Endothelial cell of umbilical vein (primary cell): ENCODE data around the gene NOLC1. TPM values are rescaled to one million over a fixed set of nuclear protein-coding genes. Genes with fewer than 3 reads are reported as not detected.

Source experiments
- BruUV-seq: library from RNA; stranded (reverse); fragments of 400-500 nt; replicated peaks from 2 replicates; lab custom pipeline; 2021; lab: Mats Ljungman, UMichigan
- CTCF ChIA-PET: fragments of 300-600, 350-600 bp; sonication (Branson Sonifier 250); formaldehyde crosslinking; loops from one replicate; lab custom pipeline; 2021; ENCODE audit warnings: antibody characterized with exemption, inconsistent platforms; lab: Charles Lee
- POLR2A ChIA-PET: fragments of 300-600, 350-600 bp; sonication (Branson Sonifier 250); formaldehyde crosslinking; loops from one replicate; lab custom pipeline; 2021; ENCODE audit warnings: antibody characterized with exemption, inconsistent platforms; lab: Charles Lee
- DNase-seq: peaks from one replicate; pipeline ENCODE4 v3.0.0-alpha.2; 2011; ENCODE audit warnings: low read depth, low spot score
- FAIRE-seq: peaks from 2 replicates; lab custom pipeline; 2011; peaks lifted over from hg19 to GRCh38; lab: Jason Lieb, UNC
- H2AFZ ChIP-seq: 2 replicates; pipeline ENCODE4 v1.6.0; 2012; ENCODE audit warnings: low read depth, low read length, control low read depth, inconsistent platforms
- H3K27ac ChIP-seq: 2 replicates; pipeline ENCODE4 v1.5.1; 2011; ENCODE audit warnings: low read depth, mild to moderate bottlenecking, control low read depth, low read length, moderate library complexity; ENCODE audit not compliant: insufficient read depth
- H3K27me3 ChIP-seq, 2 experiments: 2 replicates each; pipeline versions ENCODE4 v1.6.0 to v1.6.1; 2011; ENCODE audit warnings: low read length in 2 of 2, mixed read lengths in 1 of 2; ENCODE audit not compliant: control insufficient read depth in 2 of 2, insufficient read depth in 2 of 2
- H3K36me3 ChIP-seq, 2 experiments: 2 replicates in 1 of 2; 3 replicates in 1 of 2; pipeline ENCODE4 v1.5.1; 2011; ENCODE audit warnings: low read length in 2 of 2, mild to moderate bottlenecking in 1 of 2, moderate library complexity in 1 of 2; ENCODE audit not compliant: control insufficient read depth in 2 of 2, insufficient read depth in 2 of 2; ENCODE audit errors: extremely low read depth in 1 of 2
- H3K4me1 ChIP-seq: 3 replicates; pipeline ENCODE4 v1.5.1; 2011; ENCODE audit warnings: mild to moderate bottlenecking, low read length; ENCODE audit not compliant: control insufficient read depth, insufficient read depth; ENCODE audit errors: extremely low read depth
- H3K4me2 ChIP-seq: 2 replicates; pipeline ENCODE4 v1.6.1; 2011; ENCODE audit warnings: low read length, control low read depth, mixed read lengths; ENCODE audit not compliant: insufficient read depth
- H3K4me3 ChIP-seq, 3 experiments: fragments of 200-600 bp in 1 of 3; sonication (generic), shearing (Covaris generic) in 1 of 3; replicated peaks in 1 of 3; 2 replicates each; pipeline ENCODE4 v1.5.1; 2011 to 2016; ENCODE audit warnings: control low read depth in 3 of 3, low read length in 3 of 3, mild to moderate bottlenecking in 2 of 3, inconsistent platforms in 1 of 3, low read depth in 1 of 3, moderate library complexity in 1 of 3; ENCODE audit not compliant: insufficient read depth in 1 of 3
- H3K79me2 ChIP-seq: 2 replicates; pipeline ENCODE4 v1.6.0; 2012; ENCODE audit warnings: low read length, inconsistent platforms; ENCODE audit not compliant: control insufficient read depth, insufficient read depth
- H3K9ac ChIP-seq: replicated peaks from 2 replicates; pipeline ENCODE3; 2011; ENCODE audit warnings: low read length, control low read depth; ENCODE audit not compliant: insufficient read depth; ENCODE audit errors: extremely low read depth
- H3K9me1 ChIP-seq: replicated peaks from 3 replicates; pipeline ENCODE4 v1.6.0; 2011; ENCODE audit warnings: mild to moderate bottlenecking, low read length; ENCODE audit not compliant: control insufficient read depth, insufficient read depth; ENCODE audit errors: extremely low read depth
- H3K9me3 ChIP-seq: replicated peaks from 2 replicates; pipeline ENCODE4 v1.5.1; 2012; ENCODE audit warnings: low read length, inconsistent platforms; ENCODE audit not compliant: control insufficient read depth, insufficient read depth
- H4K20me1 ChIP-seq: replicated peaks from 2 replicates; pipeline ENCODE3; 2011; ENCODE audit warnings: mild to moderate bottlenecking, low read length; ENCODE audit not compliant: control insufficient read depth, insufficient read depth; ENCODE audit errors: extremely low read depth
- EZH2 ChIP-seq: IDR thresholded peaks from 2 replicates; pipeline ENCODE4 v1.6.1; 2012; ENCODE audit warnings: borderline replicate concordance, low read depth, mild to moderate bottlenecking, moderate library complexity, low read length, inconsistent platforms; ENCODE audit not compliant: severe bottlenecking
- FOS ChIP-seq: IDR thresholded peaks from 2 replicates; pipeline ENCODE4 v1.6.1; 2011; ENCODE audit warnings: mild to moderate bottlenecking, low read length, moderate library complexity, borderline replicate concordance; ENCODE audit not compliant: insufficient read depth
- GATA2 ChIP-seq: IDR thresholded peaks from 2 replicates; pipeline ENCODE4 v1.7.0; 2011; ENCODE audit warnings: low read depth, mild to moderate bottlenecking, moderate library complexity, mixed read lengths, low read length; ENCODE audit not compliant: insufficient read length, insufficient read depth
- JUN ChIP-seq: IDR thresholded peaks from 2 replicates; pipeline ENCODE4 v1.6.1; 2011; ENCODE audit warnings: borderline replicate concordance, low read depth; ENCODE audit not compliant: insufficient read length, insufficient read depth
- POLR2AphosphoS5 ChIP-seq: IDR thresholded peaks from 2 replicates; pipeline ENCODE4 v1.6.1; 2012; ENCODE audit warnings: low read depth, mild to moderate bottlenecking, control low read depth, low read length, moderate library complexity; ENCODE audit not compliant: insufficient read depth
- dilution Hi-C: fragments of 300-500 bp; cut with MboI; formaldehyde crosslinking; loops from one replicate; pipeline ENCODE4 v1.15.0; 2019; ENCODE audit warnings: low sequenced_read_pairs; ENCODE audit not compliant: extremely low pct_ligation_motif_present
- intact Hi-C: fragments of 100-400 bp; cut with micrococcal nuclease; formaldehyde crosslinking; loops from one replicate; pipeline ENCODE4 v1.10.0; 2022
- polyA plus RNA-seq, 4 experiments: library from polyadenylated mRNA; depleted of rRNA in 3 of 4; stranded (reverse) in 3 of 4; unstranded in 1 of 4; fragments of >200 nt; gene quantifications; 2 replicates each; pipeline versions ENCODE4 v1.2.1 to v1.2.3, GENCODE V29; 2011 to 2012; ENCODE audit warnings: missing spikeins in 1 of 4
- total RNA-seq: library from RNA; stranded (reverse); gene quantifications from 2 replicates; pipeline ENCODE4 v1.2.3, GENCODE V29; 2021
- TF ChIP-seq, protein P1 (sequence below), 2 donors: IDR thresholded peaks; 1 replicate in 1 of 2; 2 replicates in 1 of 2; pipeline ENCODE4 v1.5.1; 2011; ENCODE audit warnings: low read length in 2 of 2, mild to moderate bottlenecking in 2 of 2, moderate library complexity in 2 of 2, control low read depth in 1 of 2, inconsistent platforms in 1 of 2, low read depth in 1 of 2; ENCODE audit not compliant: insufficient read depth in 1 of 2; ENCODE audit errors: extremely low read depth in 1 of 2

Gene NOLC1
- total and polyA plus RNA-seq, 2 donors (not counting 3 experiments of a cell fraction or from before 2014, with no cell fraction given), result 32.1 to 73.1 TPM

DNA sequence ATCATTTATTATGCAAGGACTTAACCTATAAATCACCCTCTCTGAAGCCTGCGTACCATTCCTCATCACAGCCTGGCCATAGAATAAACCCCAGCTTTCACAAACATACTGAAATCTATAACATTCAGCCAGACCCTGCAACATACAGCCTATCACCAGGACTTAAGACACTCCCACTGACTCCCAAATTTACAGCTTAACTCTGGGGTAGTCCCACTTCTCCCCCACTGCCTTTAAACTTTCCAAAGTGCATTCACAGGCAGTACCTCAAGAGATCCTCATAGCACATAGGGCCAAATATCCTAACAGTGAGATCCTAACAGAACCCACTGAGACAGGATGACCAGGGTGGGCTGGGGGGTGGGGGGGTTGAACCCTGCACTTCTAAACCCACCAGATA is 35.5 kb upstream of the NOLC1 start:
- no peaks in the 10 kb centered on the region for H3K27me3 ChIP-seq
- no peak overlapping the region for H3K4me2 ChIP-seq
- peaks cover 56% of the 10 kb centered on the region for H3K79me2 ChIP-seq
- intact Hi-C loops (loop anchor here (5.0 kb wide), 1 partner anchor 36 kb away; the partner anchor contains the start of gene NOLC1), dilution Hi-C loops (no loop called here)
- no peak overlapping the region for H2AFZ ChIP-seq
- H3K9me1 ChIP-seq, result no peaks in the 10 kb centered on the region
- POLR2A ChIA-PET, result no interaction called here
- BruUV-seq, result no TSS peak
- H3K27ac ChIP-seq, result no peak overlapping the region
- no peak overlapping the region for H3K4me3 ChIP-seq
- no peak for FAIRE-seq
- peaks cover 62% of the 10 kb centered on the region for H3K4me1 ChIP-seq
- H3K36me3 ChIP-seq, result no peaks in the 10 kb centered on the region
- CTCF ChIA-PET, result no interaction called here
- TF ChIP-seq EZH2, result no peak
- no peak for TF ChIP-seq FOS
- TF ChIP-seq, protein P1, sequence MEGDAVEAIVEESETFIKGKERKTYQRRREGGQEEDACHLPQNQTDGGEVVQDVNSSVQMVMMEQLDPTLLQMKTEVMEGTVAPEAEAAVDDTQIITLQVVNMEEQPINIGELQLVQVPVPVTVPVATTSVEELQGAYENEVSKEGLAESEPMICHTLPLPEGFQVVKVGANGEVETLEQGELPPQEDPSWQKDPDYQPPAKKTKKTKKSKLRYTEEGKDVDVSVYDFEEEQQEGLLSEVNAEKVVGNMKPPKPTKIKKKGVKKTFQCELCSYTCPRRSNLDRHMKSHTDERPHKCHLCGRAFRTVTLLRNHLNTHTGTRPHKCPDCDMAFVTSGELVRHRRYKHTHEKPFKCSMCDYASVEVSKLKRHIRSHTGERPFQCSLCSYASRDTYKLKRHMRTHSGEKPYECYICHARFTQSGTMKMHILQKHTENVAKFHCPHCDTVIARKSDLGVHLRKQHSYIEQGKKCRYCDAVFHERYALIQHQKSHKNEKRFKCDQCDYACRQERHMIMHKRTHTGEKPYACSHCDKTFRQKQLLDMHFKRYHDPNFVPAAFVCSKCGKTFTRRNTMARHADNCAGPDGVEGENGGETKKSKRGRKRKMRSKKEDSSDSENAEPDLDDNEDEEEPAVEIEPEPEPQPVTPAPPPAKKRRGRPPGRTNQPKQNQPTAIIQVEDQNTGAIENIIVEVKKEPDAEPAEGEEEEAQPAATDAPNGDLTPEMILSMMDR (IDR thresholded peaks at IDR 0.05; ENCODE audit: extremely low read depth in 1 of 2, insufficient read depth in 1 of 2, low read depth in 1 of 2, low read length in 2 of 2), result no peak
- TF ChIP-seq JUN, result no peak
- TF ChIP-seq POLR2AphosphoS5, result no peak
- no peak for TF ChIP-seq GATA2
- H3K9ac ChIP-seq, result no peak overlapping the region
- no peaks in the 10 kb centered on the region for H4K20me1 ChIP-seq
- no peaks in the 10 kb centered on the region for H3K9me3 ChIP-seq
- DNase-seq, result no peak
